Caco-2 (cell line): Measurements from ENCODE around the gene FNDC3B. TPM values are rescaled to one million over a fixed set of nuclear protein-coding genes. Genes with fewer than 3 reads are reported as not detected.

Source experiments
- BruUV-seq: library from RNA; stranded (reverse); fragments of 400-500 nt; replicated peaks from 2 replicates; lab custom pipeline; 2021; lab: Mats Ljungman, UMichigan
- CTCF ChIA-PET: fragments of 300-600 bp; sonication (Branson Sonifier 250); formaldehyde crosslinking; loops from one replicate; lab custom pipeline; 2022; ENCODE audit warnings: antibody characterized with exemption; lab: Charles Lee
- POLR2A ChIA-PET: fragments of 300-600 bp; sonication (Branson Sonifier 250); formaldehyde crosslinking; loops from one replicate; lab custom pipeline; 2022; ENCODE audit warnings: antibody characterized with exemption; lab: Charles Lee
- DNase-seq, 2 experiments: peaks; one replicate each; pipeline versions ENCODE4 v3.0.0 to v3.0.0-alpha.2; 2020 to 2022
- H3K27me3 ChIP-seq: replicated peaks from 2 replicates; pipeline ENCODE4 v1.6.0; 2011; ENCODE audit warnings: low read length; ENCODE audit not compliant: control insufficient read depth, insufficient read depth
- H3K36me3 ChIP-seq: 2 replicates; pipeline ENCODE4 v1.5.1; 2011; ENCODE audit warnings: low read length; ENCODE audit not compliant: control insufficient read depth, insufficient read depth
- H3K4me1 ChIP-seq: fragments of 250-450 bp; sonication (Bioruptor Pico); 2 replicates; pipeline ENCODE4 v1.5.1; 2020; ENCODE audit warnings: mild to moderate bottlenecking
- H3K4me3 ChIP-seq: 2 replicates; pipeline ENCODE4 v1.5.1; 2011; ENCODE audit warnings: low read depth, mild to moderate bottlenecking, control low read depth, low read length
- H3K9me3 ChIP-seq: fragments of 250-450 bp; sonication (Bioruptor Pico); 2 replicates; pipeline ENCODE4 v1.5.1; 2020; ENCODE audit warnings: mild to moderate bottlenecking, moderate library complexity
- H3K27ac Mint-ChIP-seq: one replicate; pipeline ENCODE4 v1.8.0; 2022; ENCODE audit warnings: mixed read lengths; ENCODE audit not compliant: unreplicated experiment
- H3K27me3 Mint-ChIP-seq: one replicate; pipeline ENCODE4 v1.8.0; 2022; ENCODE audit warnings: mixed read lengths; ENCODE audit not compliant: insufficient read depth, unreplicated experiment
- H3K36me3 Mint-ChIP-seq: one replicate; pipeline ENCODE4 v1.8.0; 2022; ENCODE audit warnings: mild to moderate bottlenecking, mixed read lengths; ENCODE audit not compliant: insufficient read depth, unreplicated experiment
- H3K4me1 Mint-ChIP-seq: one replicate; pipeline ENCODE4 v1.8.0; 2022; ENCODE audit warnings: low read depth, mixed read lengths; ENCODE audit not compliant: unreplicated experiment
- H3K4me3 Mint-ChIP-seq: one replicate; pipeline ENCODE4 v1.8.0; 2022; ENCODE audit warnings: mild to moderate bottlenecking, moderate library complexity, mixed read lengths; ENCODE audit not compliant: unreplicated experiment
- H3K9me3 Mint-ChIP-seq: one replicate; pipeline ENCODE4 v1.8.0; 2022; ENCODE audit warnings: mixed read lengths; ENCODE audit not compliant: unreplicated experiment
- CTCF ChIP-seq, 2 experiments: fragments of 200-600 bp in 1 of 2; IDR thresholded peaks; 1 replicate in 1 of 2; 2 replicates in 1 of 2; pipeline versions ENCODE4 v1.5.1 to v1.8.0; 2011 to 2022; ENCODE audit warnings: antibody characterized with exemption in 1 of 2, control low read depth in 1 of 2, inconsistent platforms in 1 of 2, low read depth in 1 of 2, low read length in 1 of 2, mild to moderate bottlenecking in 1 of 2, moderate library complexity in 1 of 2; ENCODE audit not compliant: insufficient read depth in 1 of 2, severe bottlenecking in 1 of 2, unreplicated experiment in 1 of 2
- intact Hi-C: fragments of 100-400 bp; cut with micrococcal nuclease; formaldehyde crosslinking; loops from one replicate; pipeline ENCODE4 v1.10.0; 2022; ENCODE audit not compliant: unreplicated experiment
- total RNA-seq: library from RNA; stranded (reverse); gene quantifications from 2 replicates; pipeline ENCODE4 v1.2.3, GENCODE V29; 2022

The FNDC3B gene
- total RNA-seq, 1 experiment from 2014 or later = 59.8 TPM

DNA sequence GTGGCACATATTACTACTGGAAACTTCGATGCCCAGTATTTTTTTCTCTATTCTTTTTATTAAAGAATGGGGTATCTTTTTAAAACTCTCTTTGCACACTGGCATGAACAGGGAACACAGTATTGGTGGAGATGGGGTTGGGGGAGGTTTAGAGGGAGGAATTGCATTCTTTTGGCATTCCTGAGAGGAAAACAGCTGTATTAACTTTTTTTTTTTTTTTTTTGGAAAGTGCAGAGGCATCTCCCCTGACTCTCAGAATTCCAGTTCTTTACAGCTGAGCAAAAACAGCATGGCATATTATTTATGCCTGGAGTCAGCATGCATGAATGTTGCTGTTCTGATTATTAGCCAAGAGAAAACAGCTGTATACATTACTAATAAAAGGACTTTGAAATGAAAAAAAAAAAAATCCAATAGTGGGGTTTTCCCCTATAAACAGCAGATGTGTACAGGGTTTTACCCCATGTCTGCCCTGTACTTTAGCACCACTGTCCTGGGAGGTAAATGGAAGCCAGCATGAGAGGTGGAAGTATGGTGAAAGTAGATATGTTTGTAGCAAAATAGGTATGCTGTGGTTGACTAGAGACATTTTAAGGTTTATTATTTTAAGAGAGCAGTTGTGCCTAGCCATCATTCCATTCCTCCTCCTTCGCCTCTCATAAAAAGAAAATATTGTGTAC lies 132.2 kb downstream of the FNDC3B start:
- CTCF ChIA-PET = no interaction called here
- Mint-ChIP-seq H3K36me3 (peaks cover 10% of the 10 kb centered on the region), H3K4me3 (no peak overlapping the region), H3K27me3 (no peaks in the 10 kb centered on the region), H3K4me1 (peaks cover 11% of the 10 kb centered on the region), H3K27ac (no peak overlapping the region), H3K9me3 (no peaks in the 10 kb centered on the region)
- no peak overlapping the region for H3K4me3 ChIP-seq
- DNase-seq = no peak
- H3K9me3 ChIP-seq = no peaks in the 10 kb centered on the region
- intact Hi-C loops = no loop called here
- H3K27me3 ChIP-seq = no peaks in the 10 kb centered on the region
- no peaks in the 10 kb centered on the region for H3K36me3 ChIP-seq
- no peak for TF ChIP-seq CTCF (IDR thresholded peaks at IDR 0.05; ENCODE audit: insufficient read depth in 1 of 2, low read depth in 1 of 2, low read length in 1 of 2, severe bottlenecking in 1 of 2, unreplicated experiment in 1 of 2)
- H3K4me1 ChIP-seq = 0 out of 2 replicates have a peak, but pooled peaks cover 6% of the 10 kb centered on the region
- POLR2A ChIA-PET = no interaction called here
- no TSS peak for BruUV-seq

- 0 out of 2 replicates have a peak, but pooled peaks cover 6% of the 10 kb centered on the region for H3K4me1 ChIP-seq
- no TSS peak for BruUV-seq
- H3K4me3 Mint-ChIP-seq = no peak overlapping the region
- peaks cover 24% of the 10 kb centered on the region for H3K36me3 Mint-ChIP-seq
- POLR2A ChIA-PET = no interaction called here
- no peak overlapping the region for H3K27ac Mint-ChIP-seq
- intact Hi-C loops = no loop called here
- no peak for TF ChIP-seq CTCF (IDR thresholded peaks at IDR 0.05; ENCODE audit: insufficient read depth in 1 of 2, low read depth in 1 of 2, low read length in 1 of 2, severe bottlenecking in 1 of 2, unreplicated experiment in 1 of 2)
- no peaks in the 10 kb centered on the region for H3K27me3 Mint-ChIP-seq
- H3K4me3 ChIP-seq = no peak overlapping the region
- no peaks in the 10 kb centered on the region for H3K36me3 ChIP-seq
- CTCF ChIA-PET = no interaction called here
- H3K27me3 ChIP-seq = no peaks in the 10 kb centered on the region
- no peaks in the 10 kb centered on the region for H3K9me3 Mint-ChIP-seq
- H3K9me3 ChIP-seq = no peaks in the 10 kb centered on the region
- peaks cover 11% of the 10 kb centered on the region for H3K4me1 Mint-ChIP-seq
- no peak for DNase-seq
Observed at GRCh38 chr3:172173316-172174254, 134.2 kb downstream of the FNDC3B start.

DNA sequence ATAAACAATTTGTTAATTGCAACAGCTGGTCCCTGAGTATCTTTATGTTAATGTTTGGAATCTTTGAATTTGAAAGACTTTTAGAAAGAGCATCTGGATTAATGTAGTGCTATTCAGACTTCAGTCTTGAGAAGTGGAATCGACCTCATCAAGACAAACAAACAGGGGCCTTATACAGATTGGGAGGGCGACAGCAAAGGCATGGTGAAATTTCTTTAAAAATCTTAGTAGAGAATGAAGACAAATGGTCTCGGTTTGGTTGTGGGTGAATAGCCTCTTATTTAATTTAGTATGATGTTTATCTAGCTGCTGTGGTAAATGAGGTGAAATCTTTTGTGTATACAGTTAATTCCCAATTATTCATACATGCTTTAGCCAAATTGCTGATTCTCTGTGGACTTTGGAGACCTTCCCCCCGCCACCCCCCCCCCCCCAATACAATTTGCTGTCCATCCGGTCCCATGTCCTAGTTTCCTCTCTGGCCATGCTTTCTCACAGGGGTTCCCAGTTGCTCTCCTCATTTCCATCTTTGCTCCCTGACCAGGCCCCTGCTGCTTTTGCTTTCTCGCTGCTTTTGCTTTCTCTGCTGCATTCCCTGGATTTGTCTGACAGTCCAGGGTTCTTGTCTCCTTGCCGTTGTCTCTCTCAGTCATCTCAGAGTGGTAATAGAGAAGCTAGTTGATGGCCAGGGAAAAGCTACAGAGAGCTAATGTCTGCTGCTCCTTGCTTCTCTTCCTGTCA lies 135.3 kb downstream of the FNDC3B start:
- Mint-ChIP-seq H3K27ac (no peak overlapping the region), H3K9me3 (no peaks in the 10 kb centered on the region)
- no TSS peak for BruUV-seq

More for the DNA sequence above, 135.3 kb downstream of the FNDC3B start:
- Histone ChIP-seq H3K4me3 (no peak overlapping the region), H3K36me3 (no peaks in the 10 kb centered on the region), H3K27me3 (no peaks in the 10 kb centered on the region), H3K4me1 (peaks cover 8% of the 10 kb centered on the region; the same call in 1 of the 2 replicates), H3K9me3 (no peaks in the 10 kb centered on the region)
- H3K4me1 Mint-ChIP-seq = peaks cover 12% of the 10 kb centered on the region
- POLR2A ChIA-PET = no interaction called here
- DNase-seq = no peak
- CTCF ChIA-PET = no interaction called here
- H3K36me3 Mint-ChIP-seq = peaks cover 18% of the 10 kb centered on the region
- intact Hi-C loops = no loop called here
- TF ChIP-seq CTCF (IDR thresholded peaks at IDR 0.05; ENCODE audit: insufficient read depth in 1 of 2, low read depth in 1 of 2, low read length in 1 of 2, severe bottlenecking in 1 of 2, unreplicated experiment in 1 of 2) = no peak
- H3K4me3 Mint-ChIP-seq = no peak overlapping the region
- H3K27me3 Mint-ChIP-seq = no peaks in the 10 kb centered on the region
